NCI-H1048 (cell line): ENCODE results near the gene FDCSP.
"Not testable (repeated sequence)": the region's sequence is repeated elsewhere in the genome, so short reads cannot be mapped to it uniquely, and the experiment has no call there.

Experiments
- DNase-seq: peaks from one replicate; lab custom pipeline; 2025; lab: John Stamatoyannopoulos, UW

Gene FDCSP

DNA sequence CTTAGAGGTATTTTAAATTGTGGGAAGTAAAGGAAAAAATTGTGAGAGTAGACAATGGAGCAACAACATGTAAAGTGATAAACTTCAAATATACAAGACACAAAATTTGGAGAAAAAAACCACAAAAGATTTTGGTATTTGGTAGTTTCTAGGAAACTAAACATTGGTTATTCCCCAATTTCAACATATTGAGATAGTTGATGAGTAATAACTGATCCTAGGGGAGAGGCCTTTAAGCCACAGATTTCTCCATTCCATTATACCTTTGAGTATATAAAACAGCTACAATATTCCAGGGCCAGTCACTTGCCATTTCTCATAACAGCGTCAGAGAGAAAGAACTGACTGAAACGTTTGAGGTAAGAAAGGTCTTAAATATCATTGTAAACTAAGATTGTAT is at the start of gene FDCSP:
Gene FDCSP, plus strand, starts transcription at position 301 of the 400 bp plus-strand sequence. CDS start 5,071 bp downstream, outside the sequence.
- DNase-seq, result no peak

DNA sequence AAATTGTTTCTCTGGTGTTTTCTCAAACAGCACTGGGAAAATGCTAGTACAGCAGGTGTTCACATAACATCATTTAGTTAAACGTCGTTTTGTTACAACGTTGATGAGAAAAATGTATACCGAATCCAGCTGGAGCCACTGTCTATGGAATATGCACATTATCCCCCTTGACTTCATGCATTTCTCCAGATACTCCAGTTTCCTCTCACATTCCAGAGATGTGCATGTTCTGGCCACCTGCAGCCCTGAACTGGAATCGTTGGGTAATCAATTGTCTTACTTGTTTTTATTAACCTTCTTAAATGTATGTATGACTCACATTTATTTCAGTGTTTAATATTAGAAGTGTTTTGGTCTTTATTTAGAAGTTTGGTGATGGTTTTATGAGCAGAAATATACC is 48.8 kb upstream of the FDCSP start:
- no peak for DNase-seq

DNA sequence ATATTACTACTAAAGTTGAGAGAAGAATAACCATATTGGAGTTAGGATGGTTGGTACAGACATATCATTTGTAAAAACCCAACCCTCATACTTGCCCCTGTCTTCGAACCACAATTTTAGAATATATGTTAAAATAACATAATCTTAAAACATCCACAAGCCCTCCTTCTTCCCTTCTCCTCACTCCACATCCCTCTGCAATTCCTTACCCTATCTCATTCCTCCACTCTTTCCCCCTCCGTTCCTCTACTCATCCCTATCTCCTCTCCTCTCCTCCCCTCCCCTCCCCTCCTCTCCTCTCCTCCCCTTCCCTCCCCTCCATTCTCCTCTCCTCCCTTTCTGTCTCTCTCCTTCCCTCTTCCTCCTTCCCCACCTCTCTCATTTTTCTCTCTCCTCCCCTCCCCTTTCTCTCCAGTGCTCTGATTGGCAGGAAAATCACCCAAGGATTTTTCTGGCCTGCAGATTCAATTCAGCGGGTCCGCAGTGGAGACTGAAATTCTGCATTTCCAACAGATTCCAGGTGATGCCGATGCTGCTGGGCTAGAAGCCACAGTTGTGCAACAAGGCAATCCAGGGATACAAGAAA is 47.8 kb upstream of the FDCSP start:
- no peak for DNase-seq

DNA sequence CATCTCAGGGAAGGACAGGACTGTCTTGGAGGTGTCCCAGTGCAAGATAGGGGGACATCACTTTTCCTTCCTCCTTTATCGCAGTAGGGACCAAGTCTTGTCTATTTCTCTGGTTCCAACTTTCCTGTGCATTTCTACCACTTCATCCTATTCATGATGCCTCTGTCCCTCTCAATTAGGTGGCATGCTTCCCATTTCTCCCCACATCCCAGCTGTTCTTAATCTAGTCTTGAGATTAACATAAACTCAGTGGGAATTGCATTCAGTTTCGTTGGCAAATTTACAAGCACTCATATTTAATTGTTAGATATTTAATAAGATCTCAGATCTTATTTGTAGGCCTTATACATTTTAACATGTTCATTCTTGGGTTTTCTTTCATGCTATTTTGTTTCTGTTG is 46.1 kb upstream of the FDCSP start:
- DNase-seq, result no peak

DNA sequence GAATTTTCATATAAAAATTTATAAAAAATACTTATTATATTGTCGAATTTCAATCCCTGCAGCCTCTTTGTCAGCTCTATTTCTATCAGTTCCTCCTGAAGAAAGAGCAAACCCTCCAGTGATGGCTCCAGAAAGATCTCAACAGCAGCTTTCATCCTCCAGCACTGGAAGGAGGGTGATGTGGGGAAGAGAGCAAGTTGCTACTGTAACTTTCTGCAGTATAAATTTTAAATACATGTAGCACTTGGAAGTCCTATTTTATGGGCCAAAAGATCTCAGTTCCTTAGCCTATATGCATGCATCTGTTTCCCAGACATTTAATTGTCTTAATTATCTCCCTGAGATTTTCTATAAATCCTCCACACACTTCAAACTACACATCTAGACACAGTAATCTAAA is 44.1 kb upstream of the FDCSP start:
- DNase-seq, result no peak

DNA sequence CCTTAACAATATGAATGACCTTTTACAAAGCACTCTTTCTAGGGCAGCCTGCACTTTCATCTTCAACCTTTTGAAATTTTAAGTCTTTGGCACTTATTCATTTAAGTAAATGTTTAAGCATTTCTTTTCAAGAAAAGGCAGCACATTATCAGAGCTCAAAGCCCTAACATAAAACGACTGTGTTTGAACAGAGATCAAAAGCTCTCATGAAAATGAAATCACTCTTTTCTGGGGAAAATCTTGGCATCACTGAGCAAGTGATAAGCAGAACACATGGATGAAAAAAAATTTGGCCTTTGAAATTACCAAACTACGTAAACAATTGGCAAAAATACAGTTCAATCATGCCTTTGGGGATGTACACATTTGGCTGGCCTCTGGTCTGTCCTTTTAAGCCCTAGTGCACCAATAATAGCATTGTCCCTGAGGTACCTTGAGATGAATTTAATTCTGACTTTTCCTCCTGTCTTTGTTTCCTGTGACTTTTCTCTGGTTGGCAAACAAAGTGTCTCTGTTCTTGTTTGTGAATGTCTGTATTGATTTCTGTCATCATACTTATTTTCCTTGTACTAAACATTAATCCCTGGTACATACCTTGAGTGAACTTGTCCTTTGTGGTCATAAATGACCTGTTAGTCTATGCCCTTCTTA is 43.3 kb upstream of the FDCSP start:
- no peak for DNase-seq

DNA sequence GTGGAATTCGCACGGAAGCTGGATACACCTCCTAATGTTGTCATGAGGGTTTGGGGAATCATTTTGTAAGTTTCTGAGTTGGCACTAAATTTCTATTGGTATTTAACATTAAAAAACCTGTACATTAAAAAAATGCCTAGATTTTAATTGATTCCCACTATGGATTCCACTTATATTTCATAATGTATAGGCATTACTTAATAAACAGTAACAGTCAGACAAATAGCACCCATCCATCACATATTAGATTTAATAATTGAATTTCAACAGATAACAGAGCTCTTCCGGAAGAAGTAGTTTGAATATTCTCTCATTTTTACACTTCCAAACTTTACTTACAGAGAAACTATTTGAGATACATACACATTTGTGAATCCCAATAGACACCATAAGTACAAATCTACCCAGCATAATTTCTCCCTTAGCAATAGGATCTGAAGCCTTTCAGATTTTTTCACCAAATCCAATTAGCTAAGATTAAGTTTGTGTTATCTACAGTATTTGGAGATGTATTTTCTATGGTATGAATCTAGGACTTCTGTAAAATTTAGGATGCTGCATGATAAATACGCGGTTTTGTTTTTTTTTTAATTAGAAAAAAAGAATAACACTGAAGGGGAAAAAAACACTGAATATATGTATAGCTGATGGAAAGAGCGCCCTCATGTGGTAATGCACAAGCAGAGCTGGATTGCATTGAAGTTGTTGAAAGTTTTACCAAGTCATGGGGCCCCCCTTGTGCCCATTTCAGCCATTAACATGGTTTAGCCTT is 42.6 kb upstream of the FDCSP start:
- DNase-seq, result peak; percentile 15

DNA sequence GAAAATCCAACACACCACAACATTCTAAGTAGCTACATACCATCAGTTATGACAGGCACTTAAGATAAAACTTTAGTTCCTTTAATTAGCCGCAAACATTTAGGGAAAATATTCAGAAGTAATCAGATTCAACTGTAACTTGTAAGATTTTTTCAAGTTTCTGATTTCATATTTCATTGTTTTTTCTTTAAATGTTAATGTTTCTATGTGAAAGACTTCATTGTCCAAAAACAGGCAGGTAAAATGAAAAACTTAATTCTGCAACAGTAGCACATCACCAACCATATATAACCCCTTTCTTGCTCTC is 42.0 kb upstream of the FDCSP start:
- DNase-seq, result no peak

DNA sequence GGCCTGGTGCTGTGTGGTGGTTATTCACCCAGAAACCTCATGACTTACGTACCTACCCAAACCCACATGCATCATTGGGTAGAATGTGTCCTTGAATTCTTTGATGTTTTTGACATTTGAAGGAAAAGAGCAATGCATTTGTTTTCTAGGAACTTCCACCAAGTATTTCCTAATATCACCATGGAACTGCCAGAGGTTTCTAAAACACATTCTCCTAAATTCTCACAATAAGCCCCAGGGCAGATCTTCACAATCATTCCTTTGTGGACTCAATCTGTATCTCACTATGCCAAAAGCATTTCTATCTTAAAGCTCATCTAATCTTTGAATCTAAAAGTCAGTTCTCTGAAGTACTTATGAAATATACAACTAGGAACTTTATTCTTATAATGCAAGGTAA is 38.7 kb upstream of the FDCSP start:
- DNase-seq, result no peak

DNA sequence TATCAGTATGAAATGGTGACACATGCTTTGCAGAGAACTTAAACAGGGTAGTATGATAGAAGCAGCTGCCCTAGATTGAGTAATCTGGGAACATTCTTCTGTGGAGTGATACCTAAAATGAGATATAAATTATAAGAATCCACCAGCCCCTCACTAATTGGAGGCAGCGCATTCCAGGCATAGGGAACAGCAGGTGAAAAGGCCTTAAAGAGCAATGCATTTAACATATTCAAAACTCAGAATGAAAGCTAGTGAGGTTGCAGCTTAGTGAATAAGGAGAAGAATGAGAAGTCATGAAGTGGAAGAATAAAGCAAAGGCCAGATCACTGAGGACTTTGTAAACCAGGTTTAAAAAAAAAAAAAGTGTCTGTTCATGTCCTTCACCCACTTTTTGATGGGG is 35.3 kb upstream of the FDCSP start:
- DNase-seq, result no peak

DNA sequence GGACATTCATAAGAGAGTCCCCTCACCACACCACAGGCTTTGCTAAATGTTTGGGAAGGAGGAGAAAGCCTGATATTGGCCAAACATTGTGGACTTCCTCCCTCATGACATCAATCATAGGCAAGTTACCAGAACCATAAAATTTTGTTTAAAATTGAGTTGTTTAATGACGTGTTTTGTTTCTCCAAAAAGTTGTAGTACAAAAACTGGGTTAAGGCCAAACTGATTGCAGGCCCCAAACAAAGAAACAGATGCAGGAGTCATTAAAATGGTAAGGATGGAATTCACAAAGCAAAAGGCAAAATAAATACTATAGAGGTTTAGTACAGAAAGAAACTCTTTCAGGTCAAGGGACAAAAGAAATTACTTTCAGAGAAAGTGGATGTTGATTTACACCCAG is 34.3 kb upstream of the FDCSP start:
- no peak for DNase-seq

DNA sequence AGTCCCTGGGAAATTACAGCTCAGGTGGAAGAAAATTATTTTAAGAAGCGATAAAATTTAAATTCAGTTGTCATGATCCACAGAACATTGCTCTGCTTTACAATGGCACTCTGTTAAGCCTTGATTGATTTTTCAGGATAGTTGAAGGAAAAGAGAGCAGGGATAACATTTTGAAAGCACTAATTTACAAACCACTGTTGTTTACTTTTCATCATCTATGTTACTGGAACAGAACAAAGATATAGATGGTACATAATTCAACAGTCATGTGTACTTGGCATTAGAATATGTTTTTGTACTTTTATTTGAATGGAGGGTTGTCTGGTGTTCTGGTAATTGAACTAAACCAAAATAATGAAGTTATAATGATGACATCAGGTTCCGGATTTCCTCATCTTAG is 33.0 kb upstream of the FDCSP start:
- DNase-seq, result no peak

DNA sequence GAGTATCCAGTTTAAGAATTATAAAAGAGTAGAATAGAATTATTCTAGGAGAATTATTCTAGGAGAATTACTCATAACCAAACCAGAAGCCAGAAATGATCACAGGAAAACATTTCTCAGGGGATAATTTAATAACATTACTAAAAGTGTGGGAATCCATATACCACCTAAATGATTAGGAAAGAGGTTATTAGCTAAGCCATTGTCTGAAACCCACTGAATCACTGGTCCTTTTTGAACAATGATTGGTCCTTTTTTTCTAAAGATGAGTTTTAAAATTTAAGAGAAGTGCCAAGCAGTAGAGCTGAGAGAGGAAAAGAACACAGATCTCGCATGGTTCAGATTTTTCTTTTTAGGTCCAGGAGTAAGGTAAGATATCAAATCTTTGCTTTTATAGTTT is 30.5 kb upstream of the FDCSP start, which contains the start of gene ODAM:
Gene ODAM, plus strand, starts transcription at position 301 of the 400 bp plus-strand sequence. CDS start 819 bp downstream, outside the sequence.
- no peak for DNase-seq

DNA sequence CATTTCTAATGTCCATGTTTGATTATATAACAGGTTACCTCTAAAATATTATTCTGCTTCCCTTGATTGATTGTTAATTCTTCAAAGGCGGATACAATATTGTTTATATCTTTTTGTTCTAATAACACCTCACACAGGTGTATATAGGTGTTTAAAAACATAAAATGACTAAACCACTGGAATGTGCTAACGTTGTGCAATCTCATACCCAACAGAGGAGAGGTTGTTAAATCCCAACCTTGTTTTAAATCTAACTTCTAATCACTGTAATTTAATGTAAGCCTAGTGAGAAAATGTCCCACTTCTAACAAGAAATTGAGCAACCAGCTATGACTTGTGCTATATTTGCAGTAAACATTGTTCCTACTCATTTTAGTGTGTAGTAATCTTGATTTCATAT is 29.1 kb upstream of the FDCSP start:
- DNase-seq, result no peak

DNA sequence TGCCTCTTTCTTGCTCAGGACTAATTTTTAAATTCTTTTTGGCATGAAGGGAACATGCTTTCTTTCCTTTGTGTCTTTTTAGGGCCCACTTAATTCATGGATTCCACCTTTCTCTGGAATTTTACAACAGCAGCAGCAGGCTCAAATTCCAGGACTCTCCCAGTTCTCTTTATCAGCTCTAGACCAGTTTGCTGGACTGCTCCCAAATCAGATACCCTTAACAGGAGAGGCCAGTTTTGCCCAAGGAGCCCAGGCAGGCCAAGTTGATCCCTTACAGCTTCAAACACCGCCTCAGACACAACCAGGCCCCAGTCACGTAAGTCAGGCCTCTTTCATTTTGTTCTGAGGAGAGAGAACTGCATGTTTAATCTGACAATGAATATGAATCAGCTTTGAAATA is 28.1 kb upstream of the FDCSP start:
- DNase-seq, result no peak

DNA sequence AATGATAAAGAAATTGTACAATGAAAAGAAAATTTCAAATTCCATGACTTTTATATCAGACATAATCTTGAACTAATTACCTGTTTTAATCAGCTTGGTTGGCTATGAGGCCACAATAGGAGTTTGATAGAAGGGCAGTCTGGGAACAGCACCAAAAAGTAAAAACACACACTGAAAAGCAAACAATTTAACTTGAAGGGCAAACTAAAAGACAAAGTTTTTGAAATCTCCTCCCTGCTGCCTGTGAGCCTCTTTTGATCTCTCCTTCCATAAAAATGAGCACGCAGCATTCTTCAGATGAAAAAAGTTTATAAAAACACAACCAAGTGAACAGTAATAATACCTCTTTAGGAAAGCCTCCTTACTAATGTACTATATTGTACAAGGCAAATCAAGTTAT is 22.3 kb upstream of the FDCSP start:
- no peak for DNase-seq

DNA sequence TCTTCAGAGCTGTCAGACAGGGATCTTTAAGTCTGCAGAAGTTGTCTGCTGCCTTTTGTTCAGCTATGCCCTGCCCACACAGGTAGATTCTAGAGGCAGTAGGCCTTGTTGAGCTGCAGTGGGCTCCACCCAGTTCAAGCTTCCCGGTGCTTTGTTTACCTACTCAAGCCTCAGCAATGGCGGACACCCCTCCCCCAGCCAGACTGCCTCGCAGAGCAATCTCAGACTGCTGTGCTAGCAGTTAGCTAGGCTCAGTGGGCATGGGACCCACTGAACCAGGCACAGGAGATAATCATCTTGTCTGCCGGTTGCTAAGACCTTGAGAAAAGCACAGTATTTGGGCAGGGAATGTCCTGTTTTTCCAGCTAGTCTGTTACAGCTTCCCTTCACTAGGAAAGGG is 13.2 kb upstream of the FDCSP start:
- not testable (repeated sequence) for DNase-seq

DNA sequence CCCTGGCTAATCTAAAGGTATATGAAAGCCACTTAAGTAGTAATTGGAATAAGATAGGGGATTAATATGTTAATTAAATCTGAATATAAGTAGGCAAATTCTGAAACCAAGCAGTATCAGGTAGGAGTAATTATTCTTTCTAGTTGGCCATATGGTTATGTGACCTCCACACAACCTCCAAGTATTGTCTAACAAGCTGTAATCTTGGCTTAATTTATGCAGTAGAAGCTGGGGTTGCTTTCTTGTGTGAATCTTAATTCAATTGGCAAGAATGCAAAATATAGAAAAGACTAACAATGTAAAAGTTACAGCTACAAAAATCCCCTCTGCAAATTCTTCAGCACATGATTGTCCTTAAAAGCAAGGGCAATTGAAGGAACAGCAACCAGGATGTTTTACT is 9.8 kb upstream of the FDCSP start:
- DNase-seq, result not testable (repeated sequence)

DNA sequence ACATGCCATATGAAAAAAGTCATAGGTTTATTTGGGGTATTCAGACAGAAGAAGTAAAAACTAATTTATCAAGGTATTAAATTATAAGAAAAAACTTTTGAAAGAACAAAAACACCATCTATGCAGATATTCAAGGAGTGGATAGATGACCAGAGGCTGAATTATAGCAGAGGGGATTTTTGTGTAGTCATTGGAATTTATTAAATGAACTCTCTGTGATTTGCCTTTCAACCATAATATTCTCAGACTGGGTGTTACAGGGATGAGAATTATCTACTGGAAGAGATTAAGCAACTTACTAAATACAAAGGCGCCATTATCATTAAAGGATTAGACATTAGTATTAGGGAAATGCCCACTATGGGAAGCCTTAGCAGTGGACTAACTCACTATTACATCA is 9.4 kb upstream of the FDCSP start:
- not testable (repeated sequence) for DNase-seq

DNA sequence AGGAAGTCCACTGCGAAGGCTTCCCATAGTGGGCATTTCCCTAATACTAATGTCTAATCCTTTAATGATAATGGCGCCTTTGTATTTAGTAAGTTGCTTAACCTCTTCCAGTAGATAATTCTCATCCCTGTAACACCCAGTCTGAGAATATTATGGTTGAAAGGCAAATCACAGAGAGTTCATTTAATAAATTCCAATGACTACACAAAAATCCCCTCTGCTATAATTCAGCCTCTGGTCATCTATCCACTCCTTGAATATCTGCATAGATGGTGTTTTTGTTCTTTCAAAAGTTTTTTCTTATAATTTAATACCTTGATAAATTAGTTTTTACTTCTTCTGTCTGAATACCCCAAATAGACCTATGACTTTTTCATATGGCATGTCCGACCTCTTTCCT is 4.5 kb upstream of the FDCSP start:
- DNase-seq, result not testable (repeated sequence)

DNA sequence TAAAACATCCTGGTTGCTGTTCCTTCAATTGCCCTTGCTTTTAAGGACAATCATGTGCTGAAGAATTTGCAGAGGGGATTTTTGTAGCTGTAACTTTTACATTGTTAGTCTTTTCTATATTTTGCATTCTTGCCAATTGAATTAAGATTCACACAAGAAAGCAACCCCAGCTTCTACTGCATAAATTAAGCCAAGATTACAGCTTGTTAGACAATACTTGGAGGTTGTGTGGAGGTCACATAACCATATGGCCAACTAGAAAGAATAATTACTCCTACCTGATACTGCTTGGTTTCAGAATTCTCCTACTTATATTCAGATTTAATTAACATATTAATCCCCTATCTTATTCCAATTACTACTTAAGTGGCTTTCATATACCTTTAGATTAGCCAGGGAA is 4.1 kb upstream of the FDCSP start:
- not testable (repeated sequence) for DNase-seq

DNA sequence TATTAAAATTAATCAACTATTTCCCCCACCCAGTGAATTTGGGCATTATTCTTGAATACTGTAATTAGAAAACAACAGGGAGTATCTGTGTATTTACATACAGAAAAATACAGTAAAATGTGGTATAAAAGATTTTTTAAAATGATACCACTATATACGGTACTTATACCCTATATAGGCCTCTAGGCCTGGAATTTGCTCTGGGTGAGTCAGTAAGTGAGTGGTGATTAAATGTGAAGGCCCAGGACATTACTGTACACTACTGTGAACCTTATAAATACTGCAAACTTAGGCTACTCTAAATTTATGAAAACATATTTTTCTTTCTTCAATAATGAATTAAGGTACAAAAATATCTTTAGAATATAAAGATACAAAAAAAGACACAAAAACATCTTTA is 10.2 kb downstream of the FDCSP start:
- no peak for DNase-seq

DNA sequence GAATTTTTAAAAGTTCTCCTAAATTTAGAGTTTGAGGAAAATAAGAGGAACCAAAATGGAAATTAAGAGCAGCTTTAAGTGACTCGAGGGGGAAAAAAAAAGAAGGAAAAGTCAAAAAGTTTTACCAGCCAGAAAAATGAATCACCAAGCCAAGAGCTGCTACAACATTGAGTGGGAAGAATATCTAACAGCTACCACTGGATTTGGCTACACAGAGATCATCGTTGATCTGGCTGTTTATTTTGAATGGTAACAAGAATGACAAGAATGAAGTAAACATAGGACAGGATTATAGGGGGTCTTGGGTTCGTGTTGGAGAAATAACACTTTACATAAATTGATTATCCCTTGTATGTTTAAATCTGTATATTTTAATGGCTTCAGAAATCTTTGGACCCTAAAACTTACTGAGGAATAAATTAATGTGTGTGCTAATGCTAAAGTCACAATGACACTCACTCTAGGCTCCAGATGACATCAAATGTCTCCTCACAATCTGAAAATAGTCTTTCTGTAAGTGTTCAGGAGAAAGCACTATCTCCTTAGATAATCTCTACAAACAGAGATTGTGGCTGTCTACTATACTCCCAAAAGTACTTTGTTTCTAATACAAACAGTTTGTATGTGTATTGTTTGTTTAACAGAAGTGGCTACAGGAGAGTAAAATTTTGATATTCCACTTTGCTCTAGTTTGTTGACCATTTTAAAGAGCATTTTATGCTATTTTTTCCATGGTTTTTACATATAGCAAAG is 13.4 kb downstream of the FDCSP start:
- DNase-seq, result no peak
